Retinal pigment epithelial cell (primary cell): Measurements from ENCODE around the gene CCL20.
"Not testable (repeated sequence)": the region's sequence is repeated elsewhere in the genome, so short reads cannot be mapped to it uniquely, and the experiment has no call there.

ENCODE experiments used
- DNase-seq: peaks from one replicate; pipeline ENCODE4 v3.0.0-alpha.2; 2010; ENCODE audit warnings: low read depth
- H3K4me3 ChIP-seq: 2 replicates; pipeline ENCODE4 v1.5.1; 2011; ENCODE audit warnings: mild to moderate bottlenecking, low read length, control low read depth, moderate library complexity
- CTCF ChIP-seq: conservative IDR thresholded peaks from 2 replicates; pipeline ENCODE4 v1.5.1; 2011; ENCODE audit warnings: low read depth, low read length, control low read depth, inconsistent platforms

Gene CCL20

GRCh38 chr2:227785293-227785692 is 28.3 kb upstream of the CCL20 start:
- no peak overlapping the region for H3K4me3 ChIP-seq
- no peak for TF ChIP-seq CTCF
- DNase-seq = no peak

- no peak for TF ChIP-seq CTCF
- DNase-seq = no peak
- no peak overlapping the region for H3K4me3 ChIP-seq
Measured at GRCh38 chr2:227788561-227789018, 25.1 kb upstream of the CCL20 start.

GRCh38 chr2:227789803-227790202 is 23.8 kb upstream of the CCL20 start:
- TF ChIP-seq CTCF = no peak
- DNase-seq = no peak
- no peak overlapping the region for H3K4me3 ChIP-seq

- no peak for DNase-seq
- no peak overlapping the region for H3K4me3 ChIP-seq
- no peak for TF ChIP-seq CTCF
Measured at GRCh38 chr2:227793148-227793712, 20.4 kb upstream of the CCL20 start.

GRCh38 chr2:227796045-227796711 is 17.5 kb upstream of the CCL20 start:
- TF ChIP-seq CTCF = no peak
- H3K4me3 ChIP-seq = no peak overlapping the region
- DNase-seq = no peak

- not testable (repeated sequence) for DNase-seq, H3K4me3 ChIP-seq
Measured at GRCh38 chr2:227796768-227797167, 16.9 kb upstream of the CCL20 start.

- no peak overlapping the region for H3K4me3 ChIP-seq
- no peak for TF ChIP-seq CTCF
- no peak for DNase-seq
Measured at GRCh38 chr2:227799202-227799601, 14.4 kb upstream of the CCL20 start.
